GM20000 (cell line): ENCODE results near the gene ABT1.
A peak's percentile ranks its signal among the peaks of the same experiment; 100 is the strongest.

Experiments
- DNase-seq: peaks from one replicate; pipeline ENCODE4 v3.0.0; 2012; ENCODE audit warnings: low spot score
- TF ChIP-seq, protein P1 (sequence below): IDR thresholded peaks from 2 replicates; pipeline ENCODE4 v1.5.1; 2012; ENCODE audit warnings: mild to moderate bottlenecking, control low read depth; ENCODE audit errors: extremely low read depth, missing control alignments

The ABT1 gene

GRCh38 chr6:26568601-26569432 lies 27.9 kb upstream of the ABT1 start:
- TF ChIP-seq, protein P1, sequence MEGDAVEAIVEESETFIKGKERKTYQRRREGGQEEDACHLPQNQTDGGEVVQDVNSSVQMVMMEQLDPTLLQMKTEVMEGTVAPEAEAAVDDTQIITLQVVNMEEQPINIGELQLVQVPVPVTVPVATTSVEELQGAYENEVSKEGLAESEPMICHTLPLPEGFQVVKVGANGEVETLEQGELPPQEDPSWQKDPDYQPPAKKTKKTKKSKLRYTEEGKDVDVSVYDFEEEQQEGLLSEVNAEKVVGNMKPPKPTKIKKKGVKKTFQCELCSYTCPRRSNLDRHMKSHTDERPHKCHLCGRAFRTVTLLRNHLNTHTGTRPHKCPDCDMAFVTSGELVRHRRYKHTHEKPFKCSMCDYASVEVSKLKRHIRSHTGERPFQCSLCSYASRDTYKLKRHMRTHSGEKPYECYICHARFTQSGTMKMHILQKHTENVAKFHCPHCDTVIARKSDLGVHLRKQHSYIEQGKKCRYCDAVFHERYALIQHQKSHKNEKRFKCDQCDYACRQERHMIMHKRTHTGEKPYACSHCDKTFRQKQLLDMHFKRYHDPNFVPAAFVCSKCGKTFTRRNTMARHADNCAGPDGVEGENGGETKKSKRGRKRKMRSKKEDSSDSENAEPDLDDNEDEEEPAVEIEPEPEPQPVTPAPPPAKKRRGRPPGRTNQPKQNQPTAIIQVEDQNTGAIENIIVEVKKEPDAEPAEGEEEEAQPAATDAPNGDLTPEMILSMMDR = peak; percentile 31
- peak; percentile 82 for DNase-seq

- TF ChIP-seq, protein P1 = no peak
- DNase-seq = no peak
These were observed 27.4 kb upstream of the ABT1 start for GRCh38 chr6:26569433-26569764.

DNA sequence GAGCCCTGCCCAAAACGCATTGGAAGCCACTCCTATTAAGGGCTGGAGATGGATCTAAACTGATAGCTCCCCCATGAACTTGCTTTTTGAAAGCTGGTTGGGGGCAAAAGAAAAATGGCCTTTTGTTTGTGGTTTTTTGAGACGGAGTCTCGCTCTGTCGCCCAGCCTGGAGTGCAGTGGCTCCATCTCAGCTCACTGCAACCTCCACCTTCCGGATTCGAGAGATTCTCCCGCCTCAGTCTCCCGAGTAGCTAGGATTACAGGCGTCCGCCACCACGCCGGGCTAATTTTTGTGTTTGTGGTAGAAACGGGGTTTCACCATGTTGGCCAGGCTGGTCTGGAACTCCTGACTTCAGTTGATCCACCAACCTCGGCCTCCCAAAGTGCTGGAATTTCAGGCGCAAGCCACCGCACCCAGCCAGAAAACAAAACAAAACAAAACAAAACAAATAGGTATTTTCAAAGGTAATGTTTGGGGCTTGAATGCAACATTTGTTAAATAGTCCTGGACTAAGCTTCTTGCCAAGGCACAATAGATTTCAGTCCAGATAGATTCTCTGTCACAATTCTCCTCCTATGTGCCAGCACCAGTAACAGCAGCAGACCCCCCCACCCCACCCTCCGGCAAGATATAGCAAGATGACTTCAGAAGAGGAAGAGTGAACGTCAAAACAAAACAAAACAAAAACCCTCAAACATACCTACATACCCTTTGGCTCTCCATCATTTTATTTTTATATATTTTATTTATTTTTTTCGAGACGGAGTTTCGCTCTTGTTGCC lies 26.5 kb upstream of the ABT1 start:
- DNase-seq = no peak
- TF ChIP-seq, protein P1 = no peak

DNA sequence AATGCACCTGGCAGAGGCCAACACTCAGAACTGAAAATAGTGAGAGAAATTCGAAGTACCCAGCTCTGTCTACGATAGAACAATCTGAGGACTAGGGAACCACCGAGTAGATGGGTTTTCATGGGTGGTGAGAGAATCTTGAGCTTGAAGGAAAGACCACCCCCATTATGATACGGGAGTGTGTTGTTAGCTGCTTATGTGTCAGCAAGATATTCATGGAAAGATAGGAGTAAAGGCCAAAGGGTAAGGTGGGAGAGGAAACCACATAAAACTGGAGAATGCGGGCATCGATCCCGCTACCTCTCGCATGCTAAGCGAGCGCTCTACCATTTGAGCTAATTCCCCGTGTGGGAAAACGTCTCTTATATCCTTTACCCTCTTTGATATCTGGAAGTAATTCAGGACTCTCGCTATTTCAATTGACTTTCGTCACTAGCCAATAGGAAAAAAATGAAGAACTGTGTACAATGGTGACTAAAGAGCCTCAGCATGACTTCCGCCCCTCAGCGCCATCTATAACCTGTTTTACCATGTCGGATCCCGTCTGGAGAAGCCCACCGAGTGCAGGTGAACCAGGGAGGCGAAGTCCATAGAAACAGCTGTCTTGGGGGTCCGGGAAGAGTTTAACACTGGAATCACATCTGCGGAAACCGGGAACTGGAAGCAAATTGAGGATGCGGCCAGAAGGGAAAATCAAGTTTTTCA lies 25.0 kb upstream of the ABT1 start:
- DNase-seq = no peak
- TF ChIP-seq, protein P1 = no peak

- TF ChIP-seq, protein P1 = no peak
- no peak for DNase-seq
These were observed 21.2 kb upstream of the ABT1 start for GRCh38 chr6:26575494-26575939.

- TF ChIP-seq, protein P1 = no peak
- DNase-seq = no peak
These were observed 20.3 kb upstream of the ABT1 start for GRCh38 chr6:26576407-26576843.
